HCT116 (cell line): ENCODE measurements around the gene PACSIN2. TPM values are rescaled to one million over a fixed set of nuclear protein-coding genes. Genes with fewer than 3 reads are reported as not detected.

Experiments
- ATAC-seq: fragments of 200-7000 bp; cut with Tn5 transposase; 2 replicates; pipeline ENCODE4 v1.9.1; 2020; ENCODE audit warnings: mild to moderate bottlenecking, moderate library complexity
- BruUV-seq: library from RNA; stranded (reverse); fragments of 400-500 nt; replicated peaks from 2 replicates; lab custom pipeline; 2021; lab: Mats Ljungman, UMichigan
- CTCF ChIA-PET: fragments of 300-600 bp; sonication (Branson Sonifier 250); formaldehyde crosslinking; loops from one replicate; lab custom pipeline; 2021; ENCODE audit warnings: antibody characterized with exemption; lab: Charles Lee
- POLR2A ChIA-PET: fragments of 300-600, 350-600 bp; sonication (Branson Sonifier 250); formaldehyde crosslinking; loops from one replicate; lab custom pipeline; 2021; ENCODE audit warnings: antibody characterized with exemption; lab: Charles Lee
- RAD21 ChIA-PET, 2 experiments: fragments of 300-600 bp; sonication (Branson Sonifier 250); formaldehyde crosslinking; loops; one replicate each; lab custom pipeline; 2023; ENCODE audit warnings: low total read pairs in 2 of 2; ENCODE audit not compliant: uncharacterized antibody in 2 of 2, unreplicated experiment in 2 of 2, low non-redundant PET in 1 of 2; lab: Charles Lee
- DNase-seq: peaks from one replicate; pipeline ENCODE4 v3.0.0-alpha.2; 2010; ENCODE audit warnings: low read depth, low spot score
- H2AFZ ChIP-seq: fragments of 200-600 bp; shearing (Covaris generic), sonication (generic); 2 replicates; pipeline ENCODE4 v1.6.1; 2017; ENCODE audit warnings: low read depth, mixed run types, mixed read lengths, antibody characterized with exemption, low read length; ENCODE audit not compliant: poor library complexity, severe bottlenecking
- H3K27ac ChIP-seq: 2 replicates; pipeline ENCODE4 v1.5.1; 2012; ENCODE audit warnings: low read depth, low read length
- H3K27me3 ChIP-seq: fragments of 200-600 bp; sonication (generic); 2 replicates; pipeline ENCODE4 v1.6.1; 2016; ENCODE audit warnings: mixed run types, low read length, mixed read lengths; ENCODE audit not compliant: insufficient read depth
- H3K36me3 ChIP-seq, 2 experiments: fragments of 200-500 bp in 1 of 2; fragments of 200-600 bp in 1 of 2; sonication (Bioruptor generic) in 1 of 2; sonication (generic) in 1 of 2; 2 replicates each; pipeline versions ENCODE4 v1.5.1 to v1.6.1; 2014 to 2016; ENCODE audit warnings: low read length in 2 of 2, inconsistent platforms in 1 of 2, mixed read lengths in 1 of 2, mixed run types in 1 of 2; ENCODE audit not compliant: insufficient read depth in 2 of 2, control insufficient read depth in 1 of 2
- H3K4me1 ChIP-seq, 2 experiments: fragments of 200-600 bp in 1 of 2; sonication (generic) in 1 of 2; 2 replicates each; pipeline versions ENCODE4 v1.5.1 to v1.6.1; 2012 to 2017; ENCODE audit warnings: low read length in 2 of 2, inconsistent platforms in 1 of 2, mild to moderate bottlenecking in 1 of 2, mixed read lengths in 1 of 2, mixed run types in 1 of 2, moderate library complexity in 1 of 2; ENCODE audit not compliant: insufficient read depth in 2 of 2, control insufficient read depth in 1 of 2
- H3K4me2 ChIP-seq: fragments of 200-600 bp; sonication (generic); 2 replicates; pipeline ENCODE4 v1.6.1; 2017; ENCODE audit warnings: mixed run types, low read length, mixed read lengths
- H3K4me3 ChIP-seq, 2 experiments: fragments of 200-600 bp in 1 of 2; sonication (generic) in 1 of 2; replicated peaks in 1 of 2; 2 replicates each; pipeline ENCODE4 v1.5.1; 2011 to 2016; ENCODE audit warnings: low read length in 2 of 2, control low read depth in 1 of 2, low read depth in 1 of 2, mild to moderate bottlenecking in 1 of 2, mixed read lengths in 1 of 2, mixed run types in 1 of 2
- H3K79me2 ChIP-seq: fragments of 200-600 bp; sonication (generic); 2 replicates; pipeline ENCODE4 v1.6.1; 2017; ENCODE audit warnings: mild to moderate bottlenecking, mixed run types, low read length, moderate library complexity, mixed read lengths; ENCODE audit not compliant: insufficient read depth
- H3K9ac ChIP-seq: fragments of 200-600 bp; sonication (generic); 2 replicates; pipeline ENCODE4 v1.6.1; 2016; ENCODE audit warnings: low read length, mixed read lengths
- H3K9me2 ChIP-seq: fragments of 200-600 bp; sonication (generic), shearing (Covaris generic); 2 replicates; pipeline ENCODE4 v1.6.1; 2017; ENCODE audit warnings: mixed run types, mild to moderate bottlenecking, moderate library complexity; ENCODE audit not compliant: insufficient read depth
- H3K9me3 ChIP-seq, 2 experiments: fragments of 200-500 bp in 1 of 2; fragments of 200-600 bp in 1 of 2; sonication (Bioruptor generic) in 1 of 2; sonication (generic) in 1 of 2; 2 replicates each; pipeline ENCODE4 v1.6.1; 2014 to 2017; ENCODE audit warnings: low read length in 2 of 2, mixed read lengths in 2 of 2, inconsistent platforms in 1 of 2, low read depth in 1 of 2, mild to moderate bottlenecking in 1 of 2, mixed run types in 1 of 2, moderate library complexity in 1 of 2; ENCODE audit not compliant: control insufficient read depth in 1 of 2, insufficient read depth in 1 of 2
- H4K20me1 ChIP-seq: fragments of 200-600 bp; sonication (generic), shearing (Covaris generic); 2 replicates; pipeline ENCODE4 v1.6.1; 2017; ENCODE audit warnings: mixed run types, mild to moderate bottlenecking, moderate library complexity; ENCODE audit not compliant: insufficient read depth
- ATF3 ChIP-seq: IDR thresholded peaks from 2 replicates; pipeline ENCODE4 v1.6.1; 2012
- CEBPB ChIP-seq: IDR thresholded peaks from 2 replicates; pipeline ENCODE4 v1.6.1; 2012; ENCODE audit warnings: low read depth
- MAX ChIP-seq: IDR thresholded peaks from 2 replicates; pipeline ENCODE4 v1.6.1; 2012
- REST ChIP-seq: IDR thresholded peaks from 2 replicates; pipeline ENCODE4 v1.6.1; 2012; ENCODE audit warnings: low read depth
- SIN3A ChIP-seq: IDR thresholded peaks from 2 replicates; pipeline ENCODE4 v1.6.1; 2012; ENCODE audit warnings: low read depth
- SP1 ChIP-seq: IDR thresholded peaks from 2 replicates; pipeline ENCODE4 v1.6.1; 2012; ENCODE audit warnings: low read depth
- SRF ChIP-seq: IDR thresholded peaks from 2 replicates; pipeline ENCODE4 v1.6.1; 2012; ENCODE audit warnings: low read depth
- intact Hi-C: fragments of 100-400 bp; cut with micrococcal nuclease; formaldehyde crosslinking; loops from 2 replicates; pipeline ENCODE4 v1.10.0; 2022
- total RNA-seq: library from RNA; stranded (reverse); gene quantifications from one replicate; pipeline ENCODE4 v1.2.1, GENCODE V29; 2021; ENCODE audit not compliant: unreplicated experiment

PACSIN2 gene
- total RNA-seq, 1 experiment from 2014 or later = 48.2 TPM

- no peaks in the 10 kb centered on the region for H3K36me3 ChIP-seq
- DNase-seq (no peak), ATAC-seq (peak; percentile 52; the same call in 1 of the 2 replicates)
- no peaks in the 10 kb centered on the region for H3K9me3 ChIP-seq
- no peak overlapping the region for H2AFZ ChIP-seq
- peaks cover 43 to 55% of the 10 kb centered on the region in 2 experiments for H3K4me1 ChIP-seq
- H4K20me1 ChIP-seq = peaks cover under 1% of the 10 kb centered on the region; the same call in 1 of the 2 replicates
- peak overlapping the region in 1 of 2 experiments; percentile 24; a peak in 2 of 4 replicates for H3K4me3 ChIP-seq
- CTCF ChIA-PET = no interaction called here
- peak overlapping the region; percentile 55 for H3K4me2 ChIP-seq
- H3K9ac ChIP-seq = peak overlapping the region; percentile 6; the same call in 1 of the 2 replicates
- POLR2A ChIA-PET = interaction anchor here (0.7 to 1.3 kb wide), 4 partner anchors 13 to 130 kb away, joined by 3 to 4 read pairs (median 4); no protein-coding TSS in a partner anchor
- no peak overlapping the region for H3K27ac ChIP-seq
- H3K9me2 ChIP-seq = no peaks in the 10 kb centered on the region
- intact Hi-C loops = no loop called here
- TF ChIP-seq ATF3 (peak; percentile 58; the same call in 1 of the 2 replicates), CEBPB (peak; percentile 73), SRF (no peak), SIN3A (peak; percentile 42; the same call in 1 of the 2 replicates), MAX (peak; percentile 32; the same call in 1 of the 2 replicates), REST (no peak), SP1 (peak; percentile 34; the same call in 1 of the 2 replicates)
- no TSS peak for BruUV-seq
- RAD21 ChIA-PET = no interaction called here
- no peaks in the 10 kb centered on the region for H3K27me3 ChIP-seq
- H3K79me2 ChIP-seq = peaks cover 78% of the 10 kb centered on the region
Observed at GRCh38 chr22:42959576-42960509, 55.1 kb downstream of the PACSIN2 start.
